SK-MEL-5 (cell line): ENCODE measurements around the gene RAB7A. TPM values are rescaled to one million over a fixed set of nuclear protein-coding genes. Genes with fewer than 3 reads are reported as not detected.
"Not testable (repeated sequence)": the region's sequence is repeated elsewhere in the genome, so short reads cannot be mapped to it uniquely, and the experiment has no call there.

Experiments used
- DNase-seq: peaks from one replicate; pipeline ENCODE4 v3.0.0-alpha.2; 2016; ENCODE audit warnings: low read depth, low spot score
- in situ Hi-C: cut with HindIII; loops from 2 replicates; pipeline ENCODE4 v1.10.0; 2016; ENCODE audit warnings: low sequenced_read_pairs, high pct_unique_total_duplicates, low pct_unique_long_range_greater_than_20kb
- total RNA-seq: library from RNA; depleted of rRNA; stranded (reverse); fragments of >200 nt; shearing (Covaris generic); gene quantifications from 2 replicates; pipeline ENCODE4 v1.2.3, GENCODE V29; 2014

Gene RAB7A
- total RNA-seq, 1 experiment from 2014 or later = 142 TPM

DNA sequence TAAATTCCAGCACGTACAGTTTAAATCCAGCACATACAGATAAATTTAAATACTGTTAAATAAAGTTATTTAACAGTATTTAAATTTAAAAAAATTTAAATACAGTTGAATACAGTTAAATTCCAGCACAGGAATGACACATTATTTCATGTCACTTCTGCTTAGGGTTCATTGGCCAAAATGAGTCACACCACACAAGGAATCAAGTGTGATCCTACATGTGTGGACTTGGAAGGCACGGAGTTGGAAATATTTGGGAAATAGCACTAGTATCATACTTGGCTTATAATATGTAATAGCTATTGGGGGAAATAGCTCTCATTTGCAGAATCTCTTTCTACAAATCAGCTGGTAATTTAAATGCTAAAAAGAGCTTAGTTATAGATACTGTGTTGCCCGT lies 10.6 kb downstream of the RAB7A start:
- in situ Hi-C loops = no loop called here
- DNase-seq = no peak

DNA sequence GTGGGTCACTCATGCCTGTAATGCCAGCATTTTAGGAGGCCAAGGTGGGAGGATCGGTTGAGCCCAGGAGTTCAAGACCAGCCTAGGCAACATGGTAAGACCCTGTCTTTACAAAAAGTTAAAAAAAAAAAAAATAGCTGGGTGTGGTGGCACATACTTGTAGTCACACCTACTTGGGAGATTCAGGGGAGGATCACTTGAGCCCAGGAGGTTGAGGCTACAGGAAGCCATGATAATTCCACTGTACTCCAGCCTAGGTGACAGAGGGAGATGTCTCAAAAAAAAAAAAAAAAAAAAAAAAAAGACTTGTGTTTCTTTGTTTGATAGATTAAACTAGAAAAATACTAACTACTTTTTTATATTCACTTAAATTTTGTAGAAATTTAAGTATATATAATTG lies 14.6 kb downstream of the RAB7A start:
- in situ Hi-C loops = no loop called here
- no peak for DNase-seq

DNA sequence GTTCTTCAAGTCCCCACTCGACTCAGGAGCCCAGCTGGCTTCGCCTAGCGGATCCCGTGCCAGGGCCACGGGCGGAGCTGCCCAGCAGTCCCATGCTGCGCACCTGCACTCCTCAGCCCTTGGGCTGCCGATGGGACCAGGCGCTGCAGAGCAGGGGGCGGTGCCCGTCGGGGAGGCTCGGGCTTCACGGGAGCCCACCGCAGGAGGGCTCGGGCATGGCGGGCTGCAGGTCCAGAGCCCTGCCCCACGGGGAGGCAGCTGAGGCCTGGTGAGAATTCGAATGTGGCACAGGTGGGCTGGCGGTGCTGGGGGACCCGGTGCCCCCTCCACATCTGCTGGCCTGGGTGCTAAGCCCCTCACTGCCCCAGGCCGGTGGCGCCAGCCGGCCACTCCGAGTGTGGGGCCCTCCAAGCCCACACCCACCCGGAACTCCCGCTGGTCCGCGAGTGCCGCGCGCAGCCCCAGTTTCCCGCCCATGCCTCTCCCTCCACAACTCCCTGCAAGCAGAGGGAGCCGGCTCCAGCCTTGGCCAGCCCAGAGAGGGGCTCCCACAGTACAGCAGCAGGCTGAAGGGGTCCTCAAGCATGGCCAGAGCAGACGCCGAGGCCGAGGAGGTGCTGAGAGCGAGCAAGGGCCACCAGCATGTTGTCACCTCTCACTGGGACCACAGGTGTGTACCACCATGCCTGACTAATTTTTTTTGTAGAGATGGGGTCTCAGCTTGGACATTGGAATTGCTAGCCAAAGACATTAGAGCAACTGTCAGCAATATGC lies 17.0 kb downstream of the RAB7A start:
- in situ Hi-C loops = no loop called here
- no peak for DNase-seq

DNA sequence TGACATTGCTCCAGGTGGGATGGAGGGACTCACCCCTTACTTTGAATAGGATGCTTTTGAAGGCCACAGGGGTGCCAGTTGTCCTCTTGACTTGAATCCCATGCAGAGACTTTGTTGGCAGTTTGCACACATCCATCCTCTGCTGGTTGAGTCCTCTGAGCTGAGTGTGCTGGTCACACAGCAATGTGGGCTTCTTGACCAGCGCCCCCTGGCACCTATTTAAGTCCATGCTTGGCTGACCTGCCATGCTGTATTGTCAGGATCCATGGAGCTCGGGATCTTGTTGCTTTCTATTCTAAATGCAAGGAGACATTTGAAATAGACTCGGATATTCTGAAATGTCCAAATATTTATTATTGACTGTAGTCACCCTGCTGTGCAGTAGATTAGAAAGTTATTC lies 19.8 kb downstream of the RAB7A start:
- peak; percentile 34 for DNase-seq
- in situ Hi-C loops = no loop called here

DNA sequence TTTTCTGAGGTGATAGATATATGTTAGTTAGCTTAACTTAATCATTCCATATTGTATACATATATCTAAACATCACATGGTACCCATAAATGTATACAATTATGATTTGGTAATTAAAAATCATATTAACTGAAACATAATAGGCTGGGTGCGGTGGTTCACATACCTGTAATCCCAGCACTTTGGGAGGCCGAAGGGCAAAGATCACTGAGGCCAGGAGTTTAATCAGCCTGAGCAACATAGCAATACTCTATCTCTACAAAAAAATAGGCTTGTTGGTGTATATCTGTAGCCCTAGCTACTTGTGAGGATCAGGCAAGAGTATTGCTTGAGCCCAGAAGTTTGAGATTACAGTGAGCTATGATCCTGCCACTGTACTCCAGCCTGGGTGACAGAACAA lies 20.9 kb downstream of the RAB7A start:
- DNase-seq = no peak
- in situ Hi-C loops = no loop called here

DNA sequence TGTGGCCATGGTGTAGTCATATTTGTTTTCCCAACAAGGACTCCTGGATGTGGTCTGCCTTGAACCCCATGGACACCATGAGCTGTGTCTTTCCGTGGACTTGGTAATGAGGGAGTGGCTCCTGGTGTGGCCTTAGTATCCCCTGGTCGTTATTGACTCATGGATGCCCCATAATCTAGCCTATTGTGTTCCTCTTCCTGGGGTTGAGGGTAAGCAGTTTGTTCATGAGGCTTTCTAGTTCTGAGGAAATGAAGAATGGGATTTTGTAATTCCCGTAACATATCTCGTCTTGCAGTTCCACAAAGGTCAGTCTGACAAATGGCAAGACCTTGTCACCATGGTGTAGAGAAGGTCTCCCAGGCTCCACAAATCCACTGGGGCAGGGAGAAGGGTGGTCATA lies 22.6 kb downstream of the RAB7A start:
- no peak for DNase-seq
- in situ Hi-C loops = no loop called here

DNA sequence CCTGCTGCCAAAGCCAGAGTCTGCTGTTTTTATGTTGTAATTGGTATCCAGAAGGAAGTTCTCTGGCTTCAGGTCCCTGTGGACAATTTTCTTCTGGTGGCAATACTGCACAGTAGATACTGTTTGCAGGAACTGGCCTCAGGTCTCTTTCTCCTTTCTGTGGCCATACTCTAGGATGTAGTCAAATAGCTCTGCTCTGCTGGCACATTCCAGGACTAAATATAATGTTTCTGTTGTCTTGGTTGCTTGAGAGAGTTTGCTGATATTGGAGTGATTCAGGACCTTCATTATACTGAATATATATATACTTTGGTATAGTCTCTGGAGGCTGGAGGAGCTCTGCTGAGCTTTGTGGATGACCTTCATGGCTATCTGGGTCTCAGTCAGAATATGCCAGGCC lies 23.1 kb downstream of the RAB7A start:
- in situ Hi-C loops = no loop called here

DNA sequence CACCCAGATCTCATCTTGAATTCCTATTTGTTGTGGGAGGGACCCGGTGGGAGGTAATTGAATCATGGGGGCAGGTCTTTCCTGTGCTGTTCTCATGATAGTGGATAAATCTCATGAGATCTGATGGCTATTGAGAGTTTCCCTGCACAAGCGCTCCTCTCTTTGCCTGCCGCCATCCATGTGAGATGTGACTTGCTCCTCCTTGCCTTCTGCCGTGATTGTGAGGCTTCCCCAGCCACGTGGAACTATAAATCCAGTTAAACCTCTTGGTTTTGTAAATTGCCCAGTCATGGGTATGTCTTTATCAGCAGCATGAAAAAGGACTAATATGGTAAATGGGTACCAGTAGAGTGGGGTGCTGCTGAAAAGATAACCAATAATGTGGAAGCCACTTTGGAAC lies 23.6 kb downstream of the RAB7A start:
- DNase-seq, in situ Hi-C loops: not testable (repeated sequence)

More for the DNA sequence above, 23.1 kb downstream of the RAB7A start:
- no peak for DNase-seq

DNA sequence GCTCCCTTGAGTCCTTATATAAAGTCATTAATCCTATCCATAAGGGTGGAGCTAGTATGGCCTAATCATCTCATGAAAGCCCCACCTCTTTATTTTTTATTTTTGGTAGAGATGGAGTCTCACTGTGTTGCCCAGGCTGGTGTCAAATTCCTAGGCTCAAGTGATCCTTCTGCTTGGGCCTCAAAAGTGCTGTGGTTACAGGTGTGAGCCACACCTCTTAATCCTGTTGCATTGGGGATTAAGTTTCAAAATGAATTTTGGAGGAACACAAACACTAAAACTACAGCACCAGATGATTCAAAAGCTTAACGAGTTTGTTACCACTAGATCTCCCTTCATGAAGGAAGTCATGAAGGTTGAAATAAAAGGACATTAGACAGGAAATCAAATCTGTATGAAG lies 27.7 kb downstream of the RAB7A start:
- DNase-seq = no peak
- in situ Hi-C loops = no loop called here

DNA sequence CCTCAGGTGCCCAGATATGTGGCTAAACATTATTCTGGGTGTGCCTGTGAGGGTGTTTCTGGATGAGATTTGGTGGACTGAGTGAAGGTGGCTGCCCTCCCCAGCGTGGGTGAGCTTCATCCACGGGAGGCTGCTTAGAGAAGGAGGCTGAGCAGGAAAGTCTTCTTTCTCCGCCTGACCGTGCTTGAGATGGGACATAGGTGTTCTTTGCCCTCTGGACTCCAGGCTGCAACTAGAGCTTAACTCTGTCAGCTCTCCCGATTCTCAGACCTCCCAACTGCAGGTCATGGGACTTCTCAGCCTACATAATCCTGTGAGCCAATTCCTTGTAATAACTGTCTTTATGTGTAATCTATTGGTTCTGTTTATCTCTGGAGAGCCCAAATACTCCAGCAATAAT lies 34.1 kb downstream of the RAB7A start:
- no peak for DNase-seq
- in situ Hi-C loops = no loop called here

DNA sequence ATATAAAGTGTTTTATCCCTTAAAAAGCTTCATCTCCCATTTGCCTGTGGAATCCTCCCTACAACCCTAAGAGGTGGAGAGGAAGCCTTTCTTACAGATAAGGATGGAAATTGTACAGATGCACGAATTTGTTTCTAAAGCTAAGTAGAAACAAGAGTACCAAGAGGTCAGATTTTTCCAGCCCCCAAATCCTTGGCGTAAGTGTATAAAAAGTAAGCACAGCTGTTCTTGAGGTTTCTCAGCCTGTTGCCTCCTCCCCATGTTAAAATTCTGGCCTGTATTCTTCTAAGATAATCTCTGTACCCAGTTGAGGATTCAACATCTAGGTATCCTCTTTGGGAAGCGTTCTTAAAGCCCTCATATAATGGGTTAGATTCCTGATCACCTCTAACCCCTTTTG lies 34.9 kb downstream of the RAB7A start:
- DNase-seq = no peak
- in situ Hi-C loops = no loop called here

DNA sequence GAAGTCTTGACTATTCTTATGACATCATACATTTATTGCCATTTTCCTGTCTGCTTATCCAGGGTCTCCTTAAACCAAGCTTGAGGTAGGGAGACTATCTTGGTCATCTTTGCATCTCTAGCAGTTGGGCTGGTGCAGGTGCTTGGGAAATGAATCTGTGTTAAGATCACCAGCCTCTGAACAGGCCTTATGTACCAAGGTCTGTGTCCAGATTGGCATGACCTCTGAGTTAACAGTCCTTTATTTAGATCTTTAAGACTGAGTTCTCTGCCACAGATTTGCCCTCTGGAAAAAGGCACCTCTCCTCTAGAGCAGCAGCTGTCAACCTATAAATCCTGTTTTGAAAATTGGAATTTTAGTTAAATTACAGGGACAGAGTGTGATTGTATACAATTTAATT lies 35.4 kb downstream of the RAB7A start:
- DNase-seq = no peak
- in situ Hi-C loops = no loop called here

DNA sequence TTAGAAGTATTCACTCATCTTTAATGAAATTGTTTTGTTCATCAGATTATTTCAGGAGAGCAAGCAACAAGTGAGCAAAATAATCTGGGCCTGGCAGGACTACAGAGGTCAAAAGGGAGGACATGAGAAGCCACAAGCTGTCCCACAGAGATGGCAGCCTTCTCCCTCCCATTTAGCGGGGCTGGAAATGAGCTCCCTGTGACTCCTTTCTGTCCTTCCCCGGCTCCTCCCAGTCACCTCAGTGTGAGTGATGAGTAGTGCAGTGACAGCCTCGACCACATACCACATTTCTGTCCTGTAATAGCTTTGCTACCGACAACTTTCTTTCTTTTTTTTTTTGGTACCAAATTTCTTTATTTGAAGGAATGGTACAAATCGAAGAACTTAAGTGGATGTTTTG lies 38.0 kb downstream of the RAB7A start:
- in situ Hi-C loops = no loop called here
- no peak for DNase-seq

DNA sequence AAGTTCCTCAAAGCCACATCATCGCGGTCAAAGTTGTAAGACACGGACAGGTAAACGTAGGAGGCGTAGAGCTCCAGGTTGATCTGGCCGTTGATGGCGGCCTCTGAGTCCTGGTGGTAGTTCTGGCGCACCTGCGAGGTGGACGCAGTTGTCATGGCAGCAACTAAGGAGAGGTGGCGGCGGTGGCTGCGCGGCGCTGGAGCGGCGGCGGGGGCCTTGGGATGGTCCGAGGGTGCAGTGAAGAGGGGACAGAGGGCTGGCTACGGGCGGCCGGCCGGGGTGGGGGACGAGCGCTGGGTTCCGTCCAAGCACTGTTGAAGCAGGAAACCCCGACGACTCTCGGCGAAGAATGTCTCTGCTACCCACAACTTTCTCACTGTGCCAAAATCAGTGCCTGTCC lies 38.9 kb downstream of the RAB7A start:
- in situ Hi-C loops = no loop called here
- no peak for DNase-seq

DNA sequence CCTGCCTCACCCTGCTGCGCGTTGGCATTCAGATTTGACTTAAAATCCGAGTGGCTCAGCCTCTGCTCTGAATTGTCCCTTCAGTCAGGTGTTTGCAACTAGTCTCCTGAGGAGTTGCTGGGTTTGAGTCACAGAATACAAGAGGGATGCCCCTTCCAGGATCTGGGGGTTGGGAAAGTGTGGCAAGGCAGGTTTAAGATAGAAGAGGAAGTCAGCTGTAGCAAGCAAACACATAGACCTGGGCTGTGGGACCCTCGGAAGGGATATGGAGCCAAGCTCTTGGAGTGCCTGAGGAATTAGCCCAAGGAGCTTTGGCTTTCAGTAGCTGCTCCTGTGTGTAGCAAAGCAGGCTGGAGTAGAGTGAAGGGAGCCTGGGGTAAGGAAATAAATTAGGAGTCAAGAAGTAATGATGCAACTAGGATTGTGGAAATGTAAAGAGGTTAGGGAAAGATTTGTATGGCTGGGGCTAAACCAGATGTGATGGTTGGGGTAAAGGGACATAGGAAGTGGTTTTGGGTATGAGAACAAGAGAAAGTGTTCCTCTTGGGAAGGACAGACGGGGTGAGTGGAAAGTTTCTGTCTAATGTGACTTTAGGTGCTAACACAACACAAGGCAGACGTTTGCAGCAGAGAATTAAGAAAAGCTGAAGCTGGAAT lies 41.2 kb downstream of the RAB7A start:
- in situ Hi-C loops = no loop called here
- DNase-seq = no peak

DNA sequence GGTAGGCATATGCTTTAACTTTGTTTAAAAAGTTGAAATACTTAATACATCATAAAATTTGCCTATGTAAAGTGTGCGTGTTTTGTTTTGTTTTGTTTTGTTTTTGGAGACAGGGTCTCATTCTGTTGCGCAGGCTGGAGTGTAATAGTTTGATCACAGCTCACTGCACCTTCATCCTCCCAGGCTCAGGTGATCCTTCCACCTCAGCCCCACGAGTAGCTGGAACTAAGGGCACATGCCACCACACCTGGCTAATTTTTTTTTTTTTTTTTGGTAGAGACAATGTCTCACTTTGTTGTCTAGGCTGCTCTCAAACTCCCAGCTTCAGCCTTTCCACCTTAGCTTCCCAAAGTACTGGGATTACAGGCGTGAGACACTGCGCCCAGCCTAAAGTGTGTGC lies 42.5 kb downstream of the RAB7A start:
- in situ Hi-C loops = no loop called here

DNA sequence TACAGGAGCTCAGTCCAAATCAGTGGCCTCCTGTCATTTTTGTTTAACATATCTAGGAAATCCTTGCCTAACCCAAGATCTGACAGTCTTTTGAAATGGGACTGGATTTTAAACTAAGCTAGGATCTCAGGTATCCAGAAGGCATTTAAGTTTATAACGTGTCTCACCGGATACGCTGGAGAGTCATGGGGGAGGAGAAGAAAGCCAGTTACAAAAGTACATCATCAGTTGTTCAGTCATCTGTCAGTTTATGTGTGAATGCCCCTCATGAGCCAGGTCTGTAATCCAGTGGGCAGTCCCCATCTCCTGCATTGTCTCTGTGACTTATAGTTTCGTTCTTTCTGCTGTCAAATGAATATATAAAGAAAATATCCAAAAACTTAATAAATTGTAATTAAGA lies 44.4 kb downstream of the RAB7A start:
- no peak for DNase-seq

More for the DNA sequence above, 42.5 kb downstream of the RAB7A start:
- no peak for DNase-seq

DNA sequence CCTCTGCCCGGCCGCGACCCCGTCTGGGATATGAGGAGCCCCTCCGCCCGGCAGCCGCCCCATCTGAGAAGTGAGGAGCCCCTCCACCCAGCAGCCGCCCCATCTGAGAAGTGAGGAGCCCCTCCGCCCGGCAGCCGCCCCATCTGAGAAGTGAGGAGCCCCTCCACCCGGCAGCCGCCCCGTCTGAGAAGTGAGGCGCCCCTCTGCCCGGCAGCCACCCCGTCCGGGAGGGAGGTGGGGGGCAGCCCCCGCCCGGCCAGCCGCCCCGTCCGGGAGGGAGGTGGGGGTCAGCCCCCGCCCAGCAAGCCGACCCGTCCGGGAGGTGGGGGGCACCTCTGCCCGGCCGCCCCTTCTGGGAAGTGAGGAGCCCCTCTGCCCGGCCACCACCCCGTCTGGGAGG lies 47.2 kb downstream of the RAB7A start:
- in situ Hi-C loops, DNase-seq: not testable (repeated sequence)

More for the DNA sequence above, 44.4 kb downstream of the RAB7A start:
- in situ Hi-C loops = no loop called here

DNA sequence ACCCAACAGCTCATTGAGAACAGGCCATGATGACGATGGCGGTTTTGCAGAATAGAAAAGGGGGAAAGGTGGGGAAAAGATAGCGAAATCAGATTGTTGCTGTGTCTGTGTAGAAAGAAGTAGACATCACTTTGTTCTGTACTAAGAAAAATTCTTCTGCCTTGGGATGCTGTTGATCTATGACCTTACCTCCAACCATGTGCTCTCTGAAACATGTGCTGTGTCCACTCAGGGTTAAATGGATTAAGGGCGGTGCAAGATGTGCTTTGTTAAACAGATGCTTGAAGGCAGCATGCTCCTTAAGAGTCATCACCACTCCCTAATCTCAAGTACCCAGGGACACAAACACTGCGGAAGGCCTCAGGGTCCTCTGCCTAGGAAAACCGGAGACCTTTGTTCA lies 47.6 kb downstream of the RAB7A start:
- DNase-seq, in situ Hi-C loops: not testable (repeated sequence)
